Stimulated activated CD4-positive, alpha-beta T cell treated with anti-CD3 and anti-CD28 coated beads, Interleukin-12 subunit alpha, Interleukin-12 subunit beta, amount 100 ng/mL, for 4 hours (primary cell): Measurements from ENCODE around the gene GALNT1.

ENCODE experiments used
- DNase-seq: peaks from one replicate; pipeline ENCODE4 v3.0.0-alpha.2; 2020

The GALNT1 gene

GRCh38 chr18:35582899-35583558, 1.5 kb downstream of the GALNT1 start:
- DNase-seq = no peak

GRCh38 chr18:35584735-35585134, 3.2 kb downstream of the GALNT1 start:
- no peak for DNase-seq

- no peak for DNase-seq
Observed at GRCh38 chr18:35585608-35586007, 4.1 kb downstream of the GALNT1 start.

- DNase-seq = no peak
Observed at GRCh38 chr18:35588122-35588521, 6.6 kb downstream of the GALNT1 start.

- no peak for DNase-seq
Observed at GRCh38 chr18:35588995-35589394, 7.5 kb downstream of the GALNT1 start.

- DNase-seq = no peak
Observed at GRCh38 chr18:35589546-35589945, 8.0 kb downstream of the GALNT1 start.

- DNase-seq = no peak
Observed at GRCh38 chr18:35590935-35591334, 9.4 kb downstream of the GALNT1 start.

GRCh38 chr18:35592298-35592697, 10.8 kb downstream of the GALNT1 start:
- DNase-seq = no peak

- DNase-seq = no peak
Observed at GRCh38 chr18:35593859-35594258, 12.3 kb downstream of the GALNT1 start.

- no peak for DNase-seq
Observed at GRCh38 chr18:35597758-35598157, 16.2 kb downstream of the GALNT1 start.

- DNase-seq = no peak
Observed at GRCh38 chr18:35602193-35602820, 20.8 kb downstream of the GALNT1 start.

- DNase-seq = no peak
Observed at GRCh38 chr18:35603008-35603407, 21.5 kb downstream of the GALNT1 start.

GRCh38 chr18:35603528-35603927, 22.0 kb downstream of the GALNT1 start:
- DNase-seq = no peak

GRCh38 chr18:35604369-35604768, 22.8 kb downstream of the GALNT1 start:
- no peak for DNase-seq

GRCh38 chr18:35605686-35606417, 24.3 kb downstream of the GALNT1 start:
- DNase-seq = no peak

- DNase-seq = no peak
Observed at GRCh38 chr18:35609236-35609635, 27.7 kb downstream of the GALNT1 start.

GRCh38 chr18:35610089-35610488, 28.5 kb downstream of the GALNT1 start:
- no peak for DNase-seq

- DNase-seq = no peak
Observed at GRCh38 chr18:35610724-35611123, 29.2 kb downstream of the GALNT1 start.

- DNase-seq = no peak
Observed at GRCh38 chr18:35611518-35611917, 30.0 kb downstream of the GALNT1 start.

- no peak for DNase-seq
Observed at GRCh38 chr18:35616074-35616473, 34.5 kb downstream of the GALNT1 start.

- DNase-seq = peak; percentile 40
Observed at GRCh38 chr18:35616664-35617423, 35.3 kb downstream of the GALNT1 start.

GRCh38 chr18:35617865-35618264, 36.3 kb downstream of the GALNT1 start:
- DNase-seq = no peak

- no peak for DNase-seq
Observed at GRCh38 chr18:35618289-35618688, 36.7 kb downstream of the GALNT1 start.
